ENCODE data around the gene MTERF1. TPM values are rescaled to one million over a fixed set of nuclear protein-coding genes. Genes with fewer than 3 reads are reported as not detected.

MTERF1 gene
- total RNA-seq, 2 donors from 2014 or later = 15.5 to 17.5 TPM

DNA sequence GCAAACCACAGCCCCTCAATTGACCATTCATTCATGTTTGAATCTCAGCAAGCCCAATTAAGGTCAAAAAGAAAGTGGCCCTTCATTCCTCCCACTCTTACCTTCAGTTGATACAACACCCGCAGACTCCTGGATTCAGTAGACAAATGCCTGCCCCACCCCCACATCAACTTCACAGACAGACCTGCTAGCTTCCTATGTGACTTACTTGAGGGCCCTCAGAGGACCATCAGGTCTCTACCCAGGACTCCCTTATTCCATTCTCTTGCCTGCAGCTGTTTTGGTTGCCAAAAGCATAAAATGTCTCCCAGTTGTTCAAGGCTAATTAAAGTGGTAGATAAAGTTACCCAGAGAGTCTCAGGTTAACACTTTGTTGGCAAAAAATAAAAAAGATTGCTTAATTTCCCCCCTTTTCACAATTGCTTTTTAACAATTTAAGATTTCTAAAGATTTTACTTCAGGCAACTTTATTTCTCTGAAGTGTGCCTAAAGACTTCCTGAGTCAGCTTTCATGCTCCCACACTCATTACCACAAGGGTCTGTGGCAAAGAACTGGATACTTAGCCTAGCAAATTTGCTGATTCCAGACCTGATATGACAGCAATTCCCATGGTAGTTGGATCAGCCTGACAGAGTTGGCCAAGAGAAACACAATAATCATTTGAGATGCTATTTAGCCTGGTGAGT, 3.3 kb upstream of the MTERF1 start:
- no peak overlapping the region for H3K27ac Mint-ChIP-seq
- H3K36me3 Mint-ChIP-seq (ENCODE audit: low read depth) = no peaks in the 10 kb centered on the region
- Histone ChIP-seq H3K4me3 (ENCODE audit: low read length) (no peak overlapping the region), H3K9ac (ENCODE audit: extremely low read depth, low read length, poor library complexity, severe bottlenecking) (no peak overlapping the region), H3K36me3 (ENCODE audit: control insufficient read depth, insufficient read depth, low read length) (no peaks in the 10 kb centered on the region), H3K4me1 (ENCODE audit: control insufficient read depth, insufficient read depth, low read length) (no peaks in the 10 kb centered on the region), H3K27ac (ENCODE audit: low read depth, low read length) (no peak overlapping the region), H3K27me3 (ENCODE audit: control insufficient read depth, insufficient read depth, low read length, poor library complexity, severe bottlenecking) (no peaks in the 10 kb centered on the region), H3K9me3 (ENCODE audit: control insufficient read depth, low read length) (peaks cover 20% of the 10 kb centered on the region)
- peaks cover 12% of the 10 kb centered on the region for H3K27me3 Mint-ChIP-seq (ENCODE audit: insufficient read depth)
- no peak overlapping the region for H3K4me3 Mint-ChIP-seq
- H3K4me1 Mint-ChIP-seq = peaks cover 4% of the 10 kb centered on the region
- WGBS, 2 experiments (ENCODE audit: insufficient coverage in 1 of 2, insufficient read length in 1 of 2) = 90 to 100% methylated on average over 1 of the region's 1 CpG
- peaks cover 34% of the 10 kb centered on the region for H3K9me3 Mint-ChIP-seq
- DNase-seq = no peak
- TF ChIP-seq, protein P1, sequence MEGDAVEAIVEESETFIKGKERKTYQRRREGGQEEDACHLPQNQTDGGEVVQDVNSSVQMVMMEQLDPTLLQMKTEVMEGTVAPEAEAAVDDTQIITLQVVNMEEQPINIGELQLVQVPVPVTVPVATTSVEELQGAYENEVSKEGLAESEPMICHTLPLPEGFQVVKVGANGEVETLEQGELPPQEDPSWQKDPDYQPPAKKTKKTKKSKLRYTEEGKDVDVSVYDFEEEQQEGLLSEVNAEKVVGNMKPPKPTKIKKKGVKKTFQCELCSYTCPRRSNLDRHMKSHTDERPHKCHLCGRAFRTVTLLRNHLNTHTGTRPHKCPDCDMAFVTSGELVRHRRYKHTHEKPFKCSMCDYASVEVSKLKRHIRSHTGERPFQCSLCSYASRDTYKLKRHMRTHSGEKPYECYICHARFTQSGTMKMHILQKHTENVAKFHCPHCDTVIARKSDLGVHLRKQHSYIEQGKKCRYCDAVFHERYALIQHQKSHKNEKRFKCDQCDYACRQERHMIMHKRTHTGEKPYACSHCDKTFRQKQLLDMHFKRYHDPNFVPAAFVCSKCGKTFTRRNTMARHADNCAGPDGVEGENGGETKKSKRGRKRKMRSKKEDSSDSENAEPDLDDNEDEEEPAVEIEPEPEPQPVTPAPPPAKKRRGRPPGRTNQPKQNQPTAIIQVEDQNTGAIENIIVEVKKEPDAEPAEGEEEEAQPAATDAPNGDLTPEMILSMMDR (conservative IDR thresholded peaks at IDR 0.05) = no peak

- no peaks in the 10 kb centered on the region for H3K4me1 ChIP-seq (ENCODE audit: control insufficient read depth, insufficient read depth, low read length)
- no peak for DNase-seq
- WGBS, 2 experiments (ENCODE audit: insufficient coverage in 1 of 2, insufficient read length in 1 of 2) = 3 to 9% methylated on average over 8 to 9 of the region's 9 CpGs
Observed at GRCh38 chr7:91880016-91880412, 488 bp downstream of the MTERF1 start.

GRCh38 chr7:91876391-91877133, 3.9 kb downstream of the MTERF1 start:
- H3K36me3 ChIP-seq (ENCODE audit: control insufficient read depth, insufficient read depth, low read length) = peaks cover 42% of the 10 kb centered on the region
- H3K9ac ChIP-seq (ENCODE audit: extremely low read depth, low read length, poor library complexity, severe bottlenecking) = no peak overlapping the region
- H3K27ac ChIP-seq (ENCODE audit: low read depth, low read length) = no peak overlapping the region
- H3K4me3 Mint-ChIP-seq = no peak overlapping the region
- no peak overlapping the region for H3K27ac Mint-ChIP-seq
- 91 to 100% methylated on average over 1 to 4 of the region's 4 CpGs for WGBS, 2 experiments (ENCODE audit: insufficient coverage in 1 of 2, insufficient read length in 1 of 2)
- H3K9me3 ChIP-seq (ENCODE audit: control insufficient read depth, low read length) = peaks cover 4% of the 10 kb centered on the region
- H3K9me3 Mint-ChIP-seq = peaks cover 4% of the 10 kb centered on the region
- H3K4me1 ChIP-seq (ENCODE audit: control insufficient read depth, insufficient read depth, low read length) = no peaks in the 10 kb centered on the region
- TF ChIP-seq, protein P1 (conservative IDR thresholded peaks at IDR 0.05) = peak; percentile 42
- peaks cover 4% of the 10 kb centered on the region for H3K4me1 Mint-ChIP-seq
- no peak for DNase-seq
- H3K27me3 ChIP-seq (ENCODE audit: control insufficient read depth, insufficient read depth, low read length, poor library complexity, severe bottlenecking) = no peaks in the 10 kb centered on the region
- H3K36me3 Mint-ChIP-seq (ENCODE audit: low read depth) = peaks cover 18% of the 10 kb centered on the region
- H3K27me3 Mint-ChIP-seq (ENCODE audit: insufficient read depth) = peaks cover 3% of the 10 kb centered on the region
- H3K4me3 ChIP-seq (ENCODE audit: low read length) = no peak overlapping the region

More at GRCh38 chr7:91880016-91880412, 488 bp downstream of the MTERF1 start:
- Histone ChIP-seq H3K27ac (ENCODE audit: low read depth, low read length) (no peak overlapping the region), H3K9me3 (ENCODE audit: control insufficient read depth, low read length) (peaks cover 11% of the 10 kb centered on the region), H3K27me3 (ENCODE audit: control insufficient read depth, insufficient read depth, low read length, poor library complexity, severe bottlenecking) (no peaks in the 10 kb centered on the region), H3K36me3 (ENCODE audit: control insufficient read depth, insufficient read depth, low read length) (peaks cover 20% of the 10 kb centered on the region), H3K9ac (ENCODE audit: extremely low read depth, low read length, poor library complexity, severe bottlenecking) (peak overlapping the region; percentile 66), H3K4me3 (ENCODE audit: low read length) (peak overlapping the region; percentile 93)
- TF ChIP-seq, protein P1 (conservative IDR thresholded peaks at IDR 0.05) = no peak
- peaks cover 11% of the 10 kb centered on the region for H3K27me3 Mint-ChIP-seq (ENCODE audit: insufficient read depth)
- H3K9me3 Mint-ChIP-seq = peaks cover 4% of the 10 kb centered on the region
- H3K36me3 Mint-ChIP-seq (ENCODE audit: low read depth) = peaks cover 11% of the 10 kb centered on the region
- H3K27ac Mint-ChIP-seq = peak overlapping the region; percentile 83
- H3K4me3 Mint-ChIP-seq = peak overlapping the region; percentile 81
- peaks cover 4% of the 10 kb centered on the region for H3K4me1 Mint-ChIP-seq
